HT-29 (cell line): ENCODE results near the gene CKMT2. TPM values are rescaled to one million over a fixed set of nuclear protein-coding genes. Genes with fewer than 3 reads are reported as not detected.

Experiments
- DNase-seq: peaks from one replicate; pipeline ENCODE4 v3.0.0-alpha.2; 2015; ENCODE audit warnings: low spot score
- total RNA-seq: library from RNA; depleted of rRNA; stranded (reverse); fragments of >200 nt; shearing (Covaris generic); gene quantifications from 2 replicates; pipeline ENCODE4 v1.2.3, GENCODE V29; 2014; rRNA removed

Gene CKMT2
- 0.44 TPM in 1 of 2 replicates, not detected in the other for total RNA-seq

DNA sequence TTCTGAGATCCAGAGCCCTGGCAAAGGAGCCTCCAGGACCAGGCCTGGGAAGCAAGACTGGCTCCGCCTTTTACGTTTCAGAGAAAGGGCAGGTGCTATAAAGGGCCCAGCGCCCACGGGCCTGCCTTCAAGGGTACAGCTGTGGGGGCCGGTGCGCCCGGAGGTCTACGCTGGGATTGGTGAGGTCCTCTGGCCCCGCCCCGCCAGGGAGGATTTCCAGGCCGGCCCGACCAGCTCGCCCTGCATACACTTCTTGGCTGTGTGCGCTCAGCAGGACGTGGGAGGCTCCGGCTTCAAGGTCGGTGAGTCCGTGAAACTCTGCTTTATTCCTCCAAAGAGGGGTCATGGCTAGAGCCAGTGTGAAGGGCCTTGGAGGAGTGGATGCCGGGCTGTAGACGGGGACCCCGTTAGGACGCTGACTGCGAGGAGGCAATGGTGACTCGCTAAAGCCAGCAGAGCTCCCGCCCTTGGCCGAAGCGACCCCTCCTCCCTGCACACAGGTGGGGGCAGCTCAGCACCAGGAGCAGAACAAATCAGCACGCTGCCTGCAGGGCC lies at the start of gene CKMT2:
TSS of gene CKMT2 (plus strand) at position 243 of the 555 bp plus-strand sequence. CDS start 17,811 bp downstream, outside the sequence.
- DNase-seq: no peak

DNA sequence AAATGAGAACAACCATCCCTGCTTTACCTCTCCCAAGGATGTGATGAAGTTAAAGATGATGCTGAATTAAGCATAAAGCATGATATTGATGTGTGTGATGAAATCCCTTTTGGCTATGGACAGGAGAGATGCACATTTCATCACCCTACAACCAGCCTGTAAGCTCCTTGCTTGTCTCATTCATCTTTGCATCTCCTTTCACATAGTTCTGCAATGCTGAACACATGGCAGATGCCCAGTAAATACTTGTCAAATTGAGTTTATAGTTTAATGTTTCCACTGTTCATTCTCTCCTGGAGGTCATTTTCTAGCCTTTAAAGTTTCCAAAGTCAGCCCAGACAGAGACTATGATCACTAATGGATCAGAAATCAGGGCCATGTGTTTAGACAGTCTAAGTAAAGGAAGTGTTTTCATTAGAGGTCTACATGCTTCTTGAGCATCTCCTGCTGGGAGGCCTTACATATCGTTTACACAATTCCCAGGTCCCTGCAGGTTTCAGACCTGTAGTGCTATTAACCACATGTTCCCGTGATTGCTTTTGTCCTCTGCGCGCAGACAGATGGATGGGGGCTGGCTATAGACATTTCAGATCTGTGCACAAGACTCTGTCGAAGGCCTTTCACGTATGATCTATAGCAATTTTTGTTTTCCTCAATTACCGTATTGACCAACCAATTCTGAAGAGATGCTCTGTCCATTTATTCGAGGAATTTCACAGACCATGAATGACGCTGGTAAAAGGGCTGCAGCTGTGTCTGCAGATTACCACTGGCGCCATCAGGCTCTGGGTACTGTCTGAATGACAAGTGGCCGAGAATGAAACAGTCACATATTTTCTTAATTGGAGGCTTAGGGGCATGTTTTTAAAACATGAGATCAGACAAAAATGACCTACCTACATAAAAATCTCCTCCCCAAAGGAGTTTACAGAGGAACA lies 49.0 kb upstream of the CKMT2 start:
- DNase-seq: no peak

DNA sequence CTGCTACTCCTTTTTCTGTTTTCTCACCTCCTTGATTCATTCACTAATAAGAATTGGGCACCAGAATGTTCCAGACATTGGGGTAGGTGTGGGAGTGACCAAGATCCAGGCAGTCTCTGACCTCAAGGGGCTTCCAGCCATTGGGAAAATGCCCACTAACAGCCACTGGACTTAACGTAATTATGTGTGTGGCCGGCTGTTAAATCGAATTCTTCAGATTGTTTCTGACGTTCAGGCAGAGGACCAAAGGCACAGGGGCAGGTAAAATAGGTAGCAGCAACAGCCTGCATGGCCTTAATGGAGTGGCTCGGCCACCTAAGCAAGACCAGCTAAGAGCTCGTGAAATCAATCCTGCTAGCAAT lies 48.4 kb upstream of the CKMT2 start:
- DNase-seq: no peak

DNA sequence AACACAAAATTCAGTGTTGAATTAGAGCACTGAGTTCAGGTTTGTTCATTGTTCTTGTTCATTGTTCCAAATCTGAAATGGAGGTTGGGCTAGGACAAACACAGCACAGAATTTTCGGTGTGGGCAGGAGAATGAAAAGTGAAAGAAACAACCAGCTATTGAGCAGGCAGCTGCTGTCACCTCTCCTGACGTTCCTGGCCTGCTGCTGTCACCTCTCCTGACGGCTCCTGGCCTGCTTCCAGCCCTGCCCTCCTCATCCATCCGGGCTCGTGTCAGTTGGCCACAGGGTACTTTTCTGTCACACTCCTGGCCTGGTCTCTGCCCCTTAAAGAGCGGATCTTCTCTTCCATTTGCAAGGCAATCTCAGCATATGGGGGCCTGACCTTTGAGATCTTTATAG lies 45.2 kb upstream of the CKMT2 start:
- no peak for DNase-seq

DNA sequence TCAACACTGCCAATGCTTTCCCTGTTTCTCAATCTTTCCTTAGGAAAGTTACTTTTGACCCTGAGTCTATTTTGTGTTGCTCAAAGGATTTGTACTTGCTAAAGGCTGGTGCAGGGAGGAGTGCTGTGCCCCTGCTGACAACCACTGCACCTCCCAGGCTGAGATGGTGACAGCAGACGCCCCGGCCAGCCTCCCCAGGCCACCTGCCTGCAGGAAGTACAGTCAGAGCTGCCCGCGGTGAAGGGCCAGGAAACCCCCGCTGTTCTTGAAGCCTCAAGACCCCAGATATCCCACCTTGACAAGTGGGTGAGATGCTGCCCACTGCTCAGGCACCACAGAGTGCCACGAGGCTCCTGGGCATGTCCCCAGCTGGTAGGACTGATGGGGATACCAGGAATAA lies 44.2 kb upstream of the CKMT2 start:
- DNase-seq: no peak

DNA sequence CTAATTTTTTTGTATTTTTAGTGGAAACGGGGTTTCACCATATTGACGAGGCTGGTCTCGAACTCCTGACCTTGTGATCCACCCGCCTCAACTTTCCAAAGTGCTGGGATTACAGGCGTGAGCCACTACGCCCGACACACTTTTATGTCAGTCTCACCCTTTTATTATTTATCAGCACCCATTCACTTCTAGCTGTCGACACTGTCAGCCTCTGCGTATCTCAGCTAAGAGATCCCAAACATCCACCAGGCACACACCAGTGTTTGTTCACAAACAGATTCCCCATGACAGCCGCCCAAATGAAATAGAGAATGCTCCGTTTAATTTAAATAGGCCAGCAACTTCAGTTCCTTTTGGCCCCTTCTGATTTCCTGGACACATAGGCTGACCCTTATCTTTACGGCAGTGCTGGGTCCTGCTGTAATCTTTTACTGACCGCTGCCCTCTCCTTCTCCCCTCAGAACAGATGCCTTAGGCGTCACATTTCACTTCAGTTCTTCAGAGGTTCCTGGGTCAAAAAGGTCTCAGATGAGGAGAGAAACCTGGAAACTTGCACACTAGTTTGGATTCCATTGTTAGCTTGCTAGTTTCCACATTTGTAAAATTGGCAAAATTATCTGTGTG lies 43.1 kb upstream of the CKMT2 start:
- DNase-seq: no peak

DNA sequence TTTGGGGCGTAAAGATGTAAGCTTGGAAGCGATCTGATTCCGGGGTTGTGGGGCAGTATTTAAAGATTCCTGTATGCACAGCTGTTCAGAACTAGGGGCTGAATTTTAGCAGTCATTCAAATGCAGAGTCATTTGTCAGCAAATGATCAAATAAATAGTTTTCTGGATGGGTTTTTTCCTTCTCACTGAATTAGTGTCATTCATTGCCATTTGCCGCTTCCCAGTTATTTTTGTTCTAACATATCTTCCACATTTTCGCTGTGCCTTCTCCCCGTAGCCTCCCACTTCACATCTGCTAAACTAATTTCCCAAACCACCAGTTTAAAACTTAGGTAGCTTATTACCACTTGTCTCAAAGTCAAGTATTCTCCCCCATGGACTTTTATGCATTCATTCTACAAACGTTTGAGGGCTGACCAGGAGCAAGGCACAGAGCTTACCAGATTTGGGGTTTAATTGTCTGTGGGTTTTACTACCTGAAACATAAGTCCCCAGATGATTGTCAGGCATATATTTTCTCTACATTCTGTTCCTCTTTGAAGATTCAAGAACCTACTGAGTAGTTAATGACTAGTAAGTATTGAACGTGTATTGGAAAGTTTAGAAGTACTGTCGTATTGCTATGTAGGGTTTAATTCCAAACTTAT lies 41.3 kb upstream of the CKMT2 start:
- DNase-seq: no peak

DNA sequence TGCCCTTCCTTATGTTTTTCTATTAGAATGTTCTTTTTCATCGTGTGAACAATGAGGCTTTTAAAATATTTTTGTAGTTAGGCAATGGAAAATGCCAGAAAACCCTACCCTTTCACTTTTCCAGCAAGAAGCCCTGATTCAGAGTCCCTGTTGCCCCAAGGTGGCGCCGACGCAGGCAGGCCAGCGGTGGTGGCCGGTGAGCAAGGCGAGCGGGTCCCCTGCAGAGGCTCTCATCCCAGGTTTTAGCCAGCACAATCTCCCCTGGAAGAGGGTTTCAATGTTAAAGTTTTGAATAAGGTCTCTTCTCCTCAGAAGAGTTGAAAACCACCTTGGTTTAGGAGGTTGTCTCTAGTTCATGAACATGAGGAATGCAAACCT lies 40.8 kb upstream of the CKMT2 start:
- DNase-seq: no peak

DNA sequence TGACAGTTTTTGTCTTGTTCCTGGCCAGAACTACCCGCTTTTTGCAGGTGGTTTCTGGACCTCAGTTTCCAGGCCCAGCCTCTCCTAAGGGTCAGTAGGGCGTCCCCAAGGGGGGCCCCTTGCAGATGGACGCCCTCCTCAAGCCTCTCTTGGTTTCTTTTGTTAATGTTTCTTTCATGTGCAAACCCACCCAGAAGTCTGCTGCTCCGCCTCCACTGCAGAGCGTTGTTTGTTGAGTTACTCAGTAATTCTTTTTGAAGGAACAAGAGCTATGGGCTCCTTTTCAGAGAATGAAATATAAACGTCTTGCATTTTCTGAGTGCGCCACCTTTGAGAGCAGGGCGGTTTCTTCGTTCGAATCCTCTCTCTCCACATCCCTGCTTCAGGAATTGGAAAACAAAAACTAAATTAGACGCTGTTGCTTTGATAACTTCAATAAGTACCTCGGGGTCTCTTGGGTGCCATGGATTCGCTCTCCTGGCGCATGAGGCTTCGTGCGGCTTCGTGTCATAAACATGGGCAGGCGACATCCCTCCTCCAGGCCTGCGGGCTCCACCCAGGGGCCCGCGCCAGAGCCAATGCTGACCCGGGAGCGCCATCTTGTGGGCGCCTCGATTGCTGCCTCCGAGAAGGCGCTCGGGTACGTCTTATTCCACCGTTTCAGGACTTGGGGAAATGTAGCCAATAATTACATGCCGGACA lies 38.3 kb upstream of the CKMT2 start:
- peak; percentile 88 for DNase-seq

DNA sequence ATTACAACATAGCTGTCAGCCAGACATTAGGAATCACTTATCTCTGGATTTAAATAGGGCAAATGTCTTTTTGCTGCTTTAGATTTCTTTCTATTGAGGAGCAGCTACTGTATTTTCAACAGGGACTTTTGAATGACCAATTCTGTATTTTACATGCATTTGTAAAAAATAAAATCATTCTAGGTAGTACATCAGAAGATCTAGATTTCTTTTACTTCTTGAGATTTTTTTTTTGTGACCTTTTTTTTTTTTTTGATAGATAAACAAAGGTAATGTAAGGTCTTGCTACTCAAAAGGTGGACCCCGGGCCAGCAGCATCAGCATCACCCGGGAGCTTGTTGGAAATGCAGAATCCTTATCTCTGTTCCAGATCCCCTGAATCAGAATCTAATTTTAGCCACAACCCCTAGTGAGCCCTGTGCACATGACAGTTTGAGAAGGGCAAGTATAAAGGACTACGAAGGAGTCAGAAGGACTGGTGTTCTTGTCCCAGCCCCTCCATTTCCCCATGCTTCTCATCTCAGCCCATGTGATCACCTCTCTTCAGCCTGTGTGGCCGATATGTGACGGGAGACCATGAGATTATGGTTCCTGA lies 37.7 kb upstream of the CKMT2 start:
- DNase-seq: no peak

DNA sequence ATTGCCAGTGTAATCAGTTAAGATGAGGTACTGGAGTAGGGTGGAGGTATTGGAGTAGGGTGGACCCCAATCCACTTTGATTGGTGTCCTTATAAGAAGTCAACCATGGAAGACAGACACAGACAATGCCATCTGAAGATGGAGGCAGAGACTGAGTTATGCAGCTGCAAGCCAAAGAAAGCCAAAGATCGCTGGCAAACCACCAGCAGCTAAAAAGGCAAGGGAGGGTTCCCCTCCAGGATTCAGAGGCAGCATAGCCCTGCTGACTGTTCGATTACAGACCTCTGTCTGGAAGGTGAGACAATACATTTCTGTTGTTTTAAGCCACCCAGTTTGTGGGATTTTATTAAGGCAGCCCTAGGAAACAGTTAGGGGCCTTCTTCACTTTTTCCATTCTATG lies 30.5 kb upstream of the CKMT2 start:
- DNase-seq: no peak

DNA sequence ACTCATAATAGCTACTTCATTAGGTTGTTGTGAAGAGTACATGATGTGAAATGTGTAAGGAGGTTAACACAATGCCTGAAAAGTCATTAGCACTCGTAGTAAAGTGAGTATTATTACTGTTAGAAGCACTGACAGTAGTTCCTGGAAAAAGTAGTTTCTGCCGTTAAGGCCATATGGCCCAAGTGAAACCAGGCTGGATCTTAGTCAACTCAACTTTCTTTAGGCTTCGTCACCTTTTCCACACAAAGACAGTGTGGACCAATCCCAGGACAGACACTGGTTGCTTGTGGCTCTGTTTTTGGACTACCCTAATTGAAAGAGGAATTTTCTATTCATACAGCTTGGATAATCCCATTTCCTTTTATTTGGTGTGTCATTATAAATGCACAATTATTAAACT lies 29.4 kb upstream of the CKMT2 start:
- DNase-seq: no peak

DNA sequence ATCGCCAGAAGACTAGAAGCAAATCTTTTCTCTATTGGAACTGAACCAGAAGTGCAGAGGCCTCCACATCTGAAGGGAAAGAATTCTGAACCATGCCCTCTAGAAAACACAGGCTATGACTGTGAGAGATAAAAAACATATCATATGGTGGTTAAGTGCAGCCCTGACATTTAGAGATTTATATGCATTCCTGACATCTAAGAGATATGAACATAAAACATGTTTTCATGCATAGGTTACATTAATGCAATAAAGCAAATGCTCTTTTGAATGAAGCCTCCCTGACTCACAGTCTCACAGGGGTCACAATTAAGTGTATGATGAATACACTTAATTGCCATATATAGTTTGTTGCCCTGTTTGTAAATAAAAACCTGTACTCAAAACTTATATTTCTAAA lies 28.9 kb upstream of the CKMT2 start:
- DNase-seq: no peak

DNA sequence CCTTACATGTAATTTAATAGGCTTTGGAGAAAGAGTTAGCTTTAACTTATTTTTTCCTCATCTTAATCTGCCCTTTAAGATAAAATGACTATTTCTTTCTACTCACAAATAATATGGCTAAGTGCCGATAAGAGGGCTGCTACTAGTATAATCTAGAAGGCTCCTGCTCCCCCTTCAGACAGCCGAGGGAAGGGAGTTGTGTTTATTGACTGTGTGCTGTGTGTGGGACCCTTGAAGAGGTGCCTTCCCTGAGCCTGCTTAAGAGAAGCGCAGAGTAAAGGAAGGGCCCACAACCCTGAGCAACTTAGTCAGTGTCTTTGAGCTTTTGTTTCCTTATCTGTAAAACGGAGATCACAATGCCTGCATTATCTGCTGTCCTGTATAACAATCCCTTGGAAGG lies 28.1 kb upstream of the CKMT2 start:
- DNase-seq: no peak

DNA sequence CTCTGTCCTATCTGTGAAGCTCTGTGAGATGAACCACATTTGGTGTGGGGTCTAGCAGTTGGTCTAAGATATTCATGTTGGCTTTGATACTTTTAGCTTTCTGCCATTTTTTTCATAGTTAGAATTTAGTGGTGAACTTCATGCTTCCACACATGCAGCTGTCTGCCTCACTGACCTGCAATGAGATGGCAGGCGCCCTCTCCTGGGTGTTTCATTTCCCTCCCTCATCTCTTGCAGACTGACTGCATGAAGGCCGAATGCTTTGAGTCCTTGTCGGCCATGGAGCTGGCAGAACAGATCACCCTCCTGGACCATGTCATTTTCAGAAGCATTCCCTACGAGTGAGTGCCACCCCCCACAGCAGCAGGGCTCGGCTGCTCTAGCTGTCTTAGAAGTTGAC lies 26.1 kb upstream of the CKMT2 start:
- DNase-seq: peak; percentile 31

DNA sequence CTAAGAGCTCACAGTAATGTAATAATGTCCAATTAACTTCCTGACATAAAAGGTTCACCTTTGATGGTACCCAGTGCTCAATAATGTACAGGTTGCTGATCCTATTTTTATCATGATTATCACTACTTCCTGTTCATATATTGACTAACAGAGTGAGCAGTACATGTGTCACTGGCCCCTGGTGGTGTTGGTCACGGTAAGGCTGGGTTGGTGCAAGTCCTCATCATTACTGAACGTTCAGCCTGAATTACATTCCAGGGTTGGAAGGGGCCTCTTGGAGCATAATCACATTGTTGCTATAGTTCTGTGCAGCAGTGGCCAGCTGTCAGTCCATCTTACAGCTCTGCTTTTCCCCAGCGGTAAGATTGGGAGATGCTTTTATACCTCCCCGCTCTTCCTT lies 24.2 kb upstream of the CKMT2 start:
- DNase-seq: no peak

DNA sequence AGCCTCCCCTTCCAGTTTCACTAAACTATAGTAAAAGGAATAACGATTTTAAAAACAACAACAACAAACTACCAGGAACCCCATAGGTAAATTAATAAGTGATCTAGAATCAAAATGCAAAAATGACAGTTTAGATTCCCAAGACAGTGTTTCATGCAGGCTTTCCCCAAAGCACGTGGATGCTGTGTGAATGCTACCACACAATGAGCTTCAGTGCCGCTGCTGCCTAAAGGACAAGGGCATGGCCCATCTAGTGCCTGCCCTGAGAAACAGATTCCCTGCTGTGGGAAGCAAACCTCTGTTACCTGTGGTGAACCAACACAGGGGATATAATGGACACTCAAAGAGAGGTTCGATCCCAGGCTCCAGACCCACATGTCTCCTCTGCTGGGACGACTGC lies 23.7 kb upstream of the CKMT2 start:
- no peak for DNase-seq

DNA sequence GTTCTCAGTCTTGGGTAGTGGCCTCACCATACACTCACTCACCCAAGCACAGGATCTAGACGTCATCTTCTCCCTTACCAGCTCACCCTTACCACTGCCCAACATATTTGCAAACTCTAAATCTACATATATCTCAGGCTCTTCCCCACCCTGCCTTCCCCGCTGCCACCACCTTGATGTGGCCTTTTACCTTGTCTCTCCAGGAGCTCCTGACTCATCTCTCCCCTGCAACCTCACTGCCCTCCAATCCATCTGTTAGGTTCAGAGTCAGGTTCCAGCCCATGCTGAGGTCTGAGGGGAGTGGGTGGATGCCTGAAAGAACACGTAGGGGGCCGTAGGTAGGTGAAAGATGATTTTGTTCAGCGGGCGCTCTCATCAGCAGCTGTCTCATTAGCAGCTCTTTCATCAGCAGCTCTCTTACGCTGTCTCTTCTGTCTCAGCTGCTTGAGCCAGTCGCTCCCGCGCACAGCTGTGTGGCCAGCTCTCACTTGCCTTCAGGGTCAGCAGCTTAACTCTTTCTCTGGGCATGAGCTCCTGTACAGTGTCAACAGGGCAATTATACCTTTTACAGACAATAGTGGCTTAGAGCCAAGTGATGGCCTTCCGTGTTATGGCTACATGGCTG lies 23.1 kb upstream of the CKMT2 start:
- no peak for DNase-seq

DNA sequence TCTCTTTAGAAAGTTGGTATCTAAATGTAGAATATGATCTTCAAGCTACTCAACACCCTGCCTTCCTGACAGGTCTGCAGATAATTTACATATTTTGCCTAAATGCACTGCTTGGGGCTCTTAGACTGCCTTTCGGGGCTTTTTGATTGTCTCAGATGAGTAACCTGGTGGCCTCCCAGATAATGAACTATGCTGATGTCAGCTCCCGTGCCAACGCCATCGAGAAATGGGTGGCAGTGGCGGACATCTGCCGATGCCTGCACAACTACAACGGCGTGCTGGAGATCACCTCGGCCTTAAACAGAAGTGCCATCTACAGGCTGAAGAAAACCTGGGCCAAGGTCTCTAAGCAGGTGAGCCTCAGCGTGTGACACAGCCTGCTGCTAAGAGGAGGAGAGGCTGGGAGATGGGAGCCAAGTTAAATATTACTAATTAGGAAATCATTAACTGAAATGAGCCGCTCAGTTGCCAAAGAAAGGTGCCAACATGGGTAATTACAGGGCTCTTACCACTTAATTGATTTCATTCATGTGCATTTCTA lies 20.8 kb upstream of the CKMT2 start:
- DNase-seq: peak; percentile 83

DNA sequence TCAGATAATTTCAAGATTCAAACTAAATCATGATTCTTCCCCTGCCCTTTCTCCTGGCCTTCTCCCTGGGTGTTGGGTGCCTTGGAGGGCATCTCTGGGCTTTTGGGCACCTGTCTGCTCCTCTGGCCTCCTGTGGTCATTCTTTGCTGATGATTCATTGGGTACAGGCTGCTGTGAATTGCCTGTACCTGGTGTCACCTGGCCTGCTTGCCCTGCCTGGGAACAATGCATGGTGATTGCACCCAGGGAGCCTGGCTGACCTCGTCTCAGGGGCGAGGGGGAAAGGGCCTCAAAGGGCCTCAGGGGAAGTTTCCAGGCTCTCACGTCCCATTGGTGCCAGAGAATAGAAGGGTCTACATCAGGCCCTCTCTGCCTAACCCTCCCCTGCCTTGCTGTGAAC lies 20.1 kb upstream of the CKMT2 start:
- DNase-seq: peak; percentile 9

DNA sequence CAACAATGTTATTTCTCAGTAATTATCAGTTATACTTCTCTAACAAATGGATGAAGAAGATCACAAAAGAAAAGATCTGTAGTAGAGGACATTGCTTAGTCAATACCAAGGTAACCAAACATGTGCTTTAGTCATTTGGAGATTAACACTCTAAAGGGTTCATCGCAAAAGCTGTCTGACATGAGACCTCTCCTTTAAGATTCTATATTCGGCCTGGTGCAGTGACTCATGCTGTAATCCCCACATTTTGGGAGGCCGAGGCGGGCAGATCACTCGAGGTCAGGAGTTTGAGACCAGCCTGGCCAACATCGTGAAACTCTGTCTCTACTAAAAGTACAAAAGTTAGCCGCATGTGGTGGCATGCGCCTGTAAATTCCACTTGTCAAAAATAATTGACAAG lies 18.3 kb upstream of the CKMT2 start:
- no peak for DNase-seq
